GM12865 (cell line): ENCODE results near the gene ATP11A.

Experiments used
- DNase-seq: peaks from one replicate; pipeline ENCODE4 v3.0.0; 2010; ENCODE audit warnings: low read depth
- H3K4me3 ChIP-seq: 2 replicates; pipeline ENCODE4 v1.5.1; 2011; ENCODE audit warnings: mild to moderate bottlenecking, low read depth, low read length, control low read depth
- CTCF ChIP-seq: IDR thresholded peaks from 2 replicates; pipeline ENCODE4 v1.5.1; 2011; ENCODE audit warnings: low read length, control low read depth, low read depth, inconsistent platforms; ENCODE audit not compliant: insufficient read depth; ENCODE audit errors: missing control alignments

Gene ATP11A

GRCh38 chr13:112929783-112930055 lies 239.9 kb downstream of the ATP11A start:
- no peak overlapping the region for H3K4me3 ChIP-seq
- DNase-seq: no peak
- TF ChIP-seq CTCF: no peak

GRCh38 chr13:112930192-112930591 lies 240.4 kb downstream of the ATP11A start:
- TF ChIP-seq CTCF: no peak
- H3K4me3 ChIP-seq: no peak overlapping the region
- no peak for DNase-seq

- TF ChIP-seq CTCF: peak; percentile 14
- H3K4me3 ChIP-seq: no peak overlapping the region
- no peak for DNase-seq
Measured at GRCh38 chr13:112931028-112931934, 241.4 kb downstream of the ATP11A start.

- DNase-seq: no peak
- TF ChIP-seq CTCF: no peak
- H3K4me3 ChIP-seq: no peak overlapping the region
Measured at GRCh38 chr13:112932971-112933370, 243.1 kb downstream of the ATP11A start.

GRCh38 chr13:112933649-112934048 lies 243.8 kb downstream of the ATP11A start:
- H3K4me3 ChIP-seq: no peak overlapping the region
- DNase-seq: no peak
- TF ChIP-seq CTCF: no peak

GRCh38 chr13:112934078-112934477 lies 244.2 kb downstream of the ATP11A start:
- TF ChIP-seq CTCF: no peak
- no peak for DNase-seq
- no peak overlapping the region for H3K4me3 ChIP-seq
